ENCODE measurements around the gene MORN1. TPM values are rescaled to one million over a fixed set of nuclear protein-coding genes. Genes with fewer than 3 reads are reported as not detected.

Gene MORN1
- total RNA-seq, 3 donors from 2014 or later, result 6.4 to 7.0 (median 6.7) TPM

GRCh38 chr1:2404890-2405511 is 13.6 kb upstream of the MORN1 start:
- DNase-seq, result no peak
- H3K36me3 Mint-ChIP-seq (ENCODE audit: insufficient read depth), result peaks cover 28% of the 10 kb centered on the region
- H3K4me1 Mint-ChIP-seq (ENCODE audit: low read depth), result peaks cover 6% of the 10 kb centered on the region
- ATAC-seq, result no peak
- no peaks in the 10 kb centered on the region for H3K27me3 Mint-ChIP-seq (ENCODE audit: low read depth)
- no peak overlapping the region for H3K4me3 Mint-ChIP-seq
- no peaks in the 10 kb centered on the region for H3K9me3 Mint-ChIP-seq

- Mint-ChIP-seq H3K36me3 (ENCODE audit: insufficient read depth) (peaks cover 27% of the 10 kb centered on the region), H3K9me3 (no peaks in the 10 kb centered on the region), H3K27me3 (ENCODE audit: low read depth) (no peaks in the 10 kb centered on the region), H3K4me3 (no peak overlapping the region), H3K4me1 (ENCODE audit: low read depth) (peaks cover 6% of the 10 kb centered on the region)
- DNase-seq, result no peak
- ATAC-seq, result no peak
Measured at GRCh38 chr1:2404142-2404889, 13.0 kb upstream of the MORN1 start.

- ATAC-seq (no peak), DNase-seq (no peak)
- Mint-ChIP-seq H3K36me3 (ENCODE audit: insufficient read depth) (peaks cover 31% of the 10 kb centered on the region), H3K4me3 (no peak overlapping the region), H3K9me3 (no peaks in the 10 kb centered on the region), H3K4me1 (ENCODE audit: low read depth) (peaks cover 6% of the 10 kb centered on the region), H3K27me3 (ENCODE audit: low read depth) (no peaks in the 10 kb centered on the region)
Measured at GRCh38 chr1:2403273-2403672, 11.9 kb upstream of the MORN1 start.

- Mint-ChIP-seq H3K4me3 (no peak overlapping the region), H3K27me3 (ENCODE audit: low read depth) (no peaks in the 10 kb centered on the region), H3K36me3 (ENCODE audit: insufficient read depth) (peaks cover 31% of the 10 kb centered on the region), H3K9me3 (no peaks in the 10 kb centered on the region), H3K4me1 (ENCODE audit: low read depth) (peaks cover 6% of the 10 kb centered on the region)
- ATAC-seq (no peak), DNase-seq (no peak)
Measured at GRCh38 chr1:2402420-2402819, 11.1 kb upstream of the MORN1 start.

GRCh38 chr1:2400950-2401649 is 9.7 kb upstream of the MORN1 start:
- DNase-seq (no peak), ATAC-seq (no peak)
- peaks cover 12% of the 10 kb centered on the region for H3K4me1 Mint-ChIP-seq (ENCODE audit: low read depth)
- no peaks in the 10 kb centered on the region for H3K9me3 Mint-ChIP-seq
- no peaks in the 10 kb centered on the region for H3K27me3 Mint-ChIP-seq (ENCODE audit: low read depth)
- peaks cover 36% of the 10 kb centered on the region for H3K36me3 Mint-ChIP-seq (ENCODE audit: insufficient read depth)
- peak overlapping the region; percentile 11 for H3K4me3 Mint-ChIP-seq

- DNase-seq, result no peak
- peak in 1 of 2 donors; percentile 7 for ATAC-seq
- Mint-ChIP-seq H3K9me3 (no peaks in the 10 kb centered on the region), H3K36me3 (ENCODE audit: insufficient read depth) (peaks cover 36% of the 10 kb centered on the region), H3K4me3 (peak overlapping the region; percentile 11), H3K4me1 (ENCODE audit: low read depth) (peaks cover 12% of the 10 kb centered on the region), H3K27me3 (ENCODE audit: low read depth) (no peaks in the 10 kb centered on the region)
Measured at GRCh38 chr1:2400576-2400909, 9.2 kb upstream of the MORN1 start.

- Mint-ChIP-seq H3K4me1 (ENCODE audit: low read depth) (peaks cover 13% of the 10 kb centered on the region), H3K9me3 (no peaks in the 10 kb centered on the region), H3K27me3 (ENCODE audit: low read depth) (no peaks in the 10 kb centered on the region), H3K4me3 (no peak overlapping the region), H3K36me3 (ENCODE audit: insufficient read depth) (peaks cover 36% of the 10 kb centered on the region)
- ATAC-seq, result peak in 1 of 2 donors; percentile 18
- no peak for DNase-seq
Measured at GRCh38 chr1:2399890-2400575, 8.7 kb upstream of the MORN1 start.

GRCh38 chr1:2398871-2399270 is 7.5 kb upstream of the MORN1 start:
- ATAC-seq (no peak), DNase-seq (no peak)
- peaks cover 24% of the 10 kb centered on the region for H3K4me1 Mint-ChIP-seq (ENCODE audit: low read depth)
- H3K4me3 Mint-ChIP-seq, result no peak overlapping the region
- H3K27me3 Mint-ChIP-seq (ENCODE audit: low read depth), result no peaks in the 10 kb centered on the region
- peaks cover 34% of the 10 kb centered on the region for H3K36me3 Mint-ChIP-seq (ENCODE audit: insufficient read depth)
- no peaks in the 10 kb centered on the region for H3K9me3 Mint-ChIP-seq

GRCh38 chr1:2397007-2397679 is 5.8 kb upstream of the MORN1 start:
- H3K27me3 Mint-ChIP-seq (ENCODE audit: low read depth), result no peaks in the 10 kb centered on the region
- DNase-seq, result no peak
- ATAC-seq, result no peak
- H3K36me3 Mint-ChIP-seq (ENCODE audit: insufficient read depth), result peaks cover 36% of the 10 kb centered on the region
- H3K4me1 Mint-ChIP-seq (ENCODE audit: low read depth), result peaks cover 40% of the 10 kb centered on the region
- no peak overlapping the region for H3K4me3 Mint-ChIP-seq
- H3K9me3 Mint-ChIP-seq, result no peaks in the 10 kb centered on the region

GRCh38 chr1:2396476-2396875 is 5.1 kb upstream of the MORN1 start:
- no peaks in the 10 kb centered on the region for H3K27me3 Mint-ChIP-seq (ENCODE audit: low read depth)
- no peaks in the 10 kb centered on the region for H3K9me3 Mint-ChIP-seq
- H3K36me3 Mint-ChIP-seq (ENCODE audit: insufficient read depth), result peaks cover 30% of the 10 kb centered on the region
- DNase-seq, result no peak
- peaks cover 39% of the 10 kb centered on the region for H3K4me1 Mint-ChIP-seq (ENCODE audit: low read depth)
- no peak overlapping the region for H3K4me3 Mint-ChIP-seq
- no peak for ATAC-seq

GRCh38 chr1:2396059-2396458 is 4.7 kb upstream of the MORN1 start:
- H3K4me1 Mint-ChIP-seq (ENCODE audit: low read depth), result peaks cover 39% of the 10 kb centered on the region
- ATAC-seq (no peak), DNase-seq (no peak)
- peaks cover 30% of the 10 kb centered on the region for H3K36me3 Mint-ChIP-seq (ENCODE audit: insufficient read depth)
- no peak overlapping the region for H3K4me3 Mint-ChIP-seq
- H3K27me3 Mint-ChIP-seq (ENCODE audit: low read depth), result no peaks in the 10 kb centered on the region
- H3K9me3 Mint-ChIP-seq, result no peaks in the 10 kb centered on the region

- ATAC-seq, result no peak
- DNase-seq, result no peak
- H3K9me3 Mint-ChIP-seq, result no peaks in the 10 kb centered on the region
- H3K4me3 Mint-ChIP-seq, result no peak overlapping the region
- H3K36me3 Mint-ChIP-seq (ENCODE audit: insufficient read depth), result peaks cover 23% of the 10 kb centered on the region
- peaks cover 35% of the 10 kb centered on the region for H3K4me1 Mint-ChIP-seq (ENCODE audit: low read depth)
- H3K27me3 Mint-ChIP-seq (ENCODE audit: low read depth), result no peaks in the 10 kb centered on the region
Measured at GRCh38 chr1:2395245-2395644, 3.9 kb upstream of the MORN1 start.

- Mint-ChIP-seq H3K36me3 (ENCODE audit: insufficient read depth) (peaks cover 23% of the 10 kb centered on the region), H3K4me3 (no peak overlapping the region), H3K4me1 (ENCODE audit: low read depth) (peaks cover 35% of the 10 kb centered on the region), H3K9me3 (no peaks in the 10 kb centered on the region), H3K27me3 (ENCODE audit: low read depth) (no peaks in the 10 kb centered on the region)
- DNase-seq, result no peak
- no peak for ATAC-seq
Measured at GRCh38 chr1:2394761-2395160, 3.4 kb upstream of the MORN1 start.

- H3K4me3 Mint-ChIP-seq, result no peak overlapping the region
- peaks cover 20% of the 10 kb centered on the region for H3K36me3 Mint-ChIP-seq (ENCODE audit: insufficient read depth)
- peaks cover 35% of the 10 kb centered on the region for H3K4me1 Mint-ChIP-seq (ENCODE audit: low read depth)
- no peaks in the 10 kb centered on the region for H3K27me3 Mint-ChIP-seq (ENCODE audit: low read depth)
- ATAC-seq, result no peak
- no peak for DNase-seq
- no peaks in the 10 kb centered on the region for H3K9me3 Mint-ChIP-seq
Measured at GRCh38 chr1:2394220-2394619, 2.9 kb upstream of the MORN1 start.

All from activated T-cell treated with anti-CD3 and anti-CD28 coated beads, Interleukin-2, amount 50 U/mL, for 4 hours (primary cell).